Neural cell (in vitro differentiated cells): ENCODE measurements around the gene TACC2. TPM values are rescaled to one million over a fixed set of nuclear protein-coding genes. Genes with fewer than 3 reads are reported as not detected.
"Not testable (repeated sequence)": the region's sequence is repeated elsewhere in the genome, so short reads cannot be mapped to it uniquely, and the experiment has no call there.

Experiments used
- H2AFZ ChIP-seq: fragments of 200-600, 300-800 bp; sonication (generic), shearing (Covaris generic); 2 replicates; pipeline ENCODE4 v1.6.0; 2014; ENCODE audit warnings: low read depth, mild to moderate bottlenecking, antibody characterized with exemption, low read length, moderate library complexity
- H3F3A ChIP-seq: fragments of 200-600 bp; shearing (Covaris generic); 2 replicates; pipeline ENCODE4 v1.6.1; 2016; ENCODE audit warnings: mild to moderate bottlenecking, moderate library complexity, mixed read lengths, antibody characterized with exemption, low read length; ENCODE audit not compliant: insufficient read depth, poor library complexity, severe bottlenecking
- H3K27ac ChIP-seq: fragments of 200-600, 300-800 bp; sonication (generic), shearing (Covaris generic); 2 replicates; pipeline ENCODE4 v1.5.1; 2014; ENCODE audit warnings: mild to moderate bottlenecking, low read length, moderate library complexity
- H3K27me3 ChIP-seq: fragments of 300-800, 200-600 bp; sonication (generic), shearing (Covaris generic); 2 replicates; pipeline ENCODE4 v1.6.0; 2014; ENCODE audit warnings: mild to moderate bottlenecking, low read depth, low read length, moderate library complexity; ENCODE audit not compliant: insufficient read depth
- H3K36me3 ChIP-seq: fragments of 300-800, 200-600 bp; sonication (generic), shearing (Covaris generic); 2 replicates; pipeline ENCODE4 v1.5.1; 2014; ENCODE audit warnings: mild to moderate bottlenecking, antibody characterized with exemption, low read length, moderate library complexity; ENCODE audit not compliant: insufficient read depth
- H3K4me2 ChIP-seq: fragments of 300-800, 200-600 bp; sonication (generic), shearing (Covaris generic); 2 replicates; pipeline ENCODE4 v1.6.0; 2014; ENCODE audit warnings: mild to moderate bottlenecking, low read length
- H3K4me3 ChIP-seq: fragments of 300-800, 200-600 bp; sonication (generic), shearing (Covaris generic); 2 replicates; pipeline ENCODE4 v1.5.1; 2014; ENCODE audit warnings: mild to moderate bottlenecking, low read length, moderate library complexity
- H3K79me2 ChIP-seq: fragments of 200-600 bp; shearing (Covaris generic); replicated peaks from 2 replicates; pipeline ENCODE4 v1.6.0; 2014; ENCODE audit warnings: mild to moderate bottlenecking, low read length, moderate library complexity; ENCODE audit not compliant: insufficient read depth
- H3K9ac ChIP-seq: fragments of 300-800, 200-600 bp; sonication (generic), shearing (Covaris generic); 2 replicates; pipeline ENCODE4 v1.6.1; 2016; ENCODE audit warnings: mild to moderate bottlenecking, low read length, mixed read lengths
- H3K9me2 ChIP-seq: fragments of 200-600 bp; shearing (Covaris generic); 2 replicates; pipeline ENCODE4 v1.6.1; 2016; ENCODE audit warnings: mild to moderate bottlenecking, low read length, mixed read lengths; ENCODE audit not compliant: insufficient read depth
- H3K9me3 ChIP-seq: fragments of 200-600, 300-800 bp; sonication (generic), shearing (Covaris generic); 2 replicates; pipeline ENCODE4 v1.6.1; 2016; ENCODE audit warnings: mild to moderate bottlenecking, mixed run types, low read length, moderate library complexity, mixed read lengths
- H4K20me1 ChIP-seq: fragments of 200-600 bp; shearing (Covaris generic); 2 replicates; pipeline ENCODE4 v1.6.1; 2016; ENCODE audit warnings: mild to moderate bottlenecking, mixed run types; ENCODE audit not compliant: insufficient read depth
- EP300 ChIP-seq: fragments of 450-650 bp; conservative IDR thresholded peaks from 2 replicates; pipeline ENCODE4 v1.6.1; 2014; ENCODE audit warnings: antibody characterized with exemption, mild to moderate bottlenecking, moderate library complexity; ENCODE audit not compliant: poor library complexity, severe bottlenecking
- EZH2 ChIP-seq: fragments of 200-600, 300-800 bp; shearing (Covaris generic), sonication (generic); IDR thresholded peaks from 2 replicates; pipeline ENCODE4 v1.6.1; 2014; ENCODE audit warnings: antibody characterized with exemption, low read length, borderline replicate concordance, mild to moderate bottlenecking; ENCODE audit not compliant: insufficient read depth, poor library complexity, severe bottlenecking
- MXI1 ChIP-seq: fragments of 450-650 bp; conservative IDR thresholded peaks from 2 replicates; pipeline ENCODE4 v1.6.1; 2014; ENCODE audit warnings: antibody characterized with exemption, mild to moderate bottlenecking; ENCODE audit not compliant: poor library complexity, severe bottlenecking
- RAD21 ChIP-seq: fragments of 450-650 bp; conservative IDR thresholded peaks from 2 replicates; pipeline ENCODE4 v1.6.1; 2014; ENCODE audit warnings: antibody characterized with exemption, mild to moderate bottlenecking, moderate library complexity
- REST ChIP-seq: IDR thresholded peaks from 2 replicates; pipeline ENCODE4 v1.6.1; 2012; ENCODE audit warnings: borderline replicate concordance
- SMC3 ChIP-seq: fragments of 450-650 bp; conservative IDR thresholded peaks from 2 replicates; pipeline ENCODE4 v1.6.1; 2014; ENCODE audit warnings: antibody characterized with exemption, mild to moderate bottlenecking, moderate library complexity; ENCODE audit not compliant: poor library complexity
- polyA plus RNA-seq: library from polyadenylated mRNA; depleted of rRNA; stranded (reverse); fragments of >200 nt; gene quantifications from 2 replicates; pipeline ENCODE4 v1.2.3, GENCODE V29; 2014
- TF ChIP-seq, protein P1 (sequence below): fragments of 450-650 bp; IDR thresholded peaks from 2 replicates; pipeline ENCODE4 v1.5.1; 2014; ENCODE audit warnings: antibody characterized with exemption, mild to moderate bottlenecking, moderate library complexity; ENCODE audit not compliant: poor library complexity, severe bottlenecking

TACC2 gene
- polyA plus RNA-seq, 1 donor from 2014 or later = 17.6 TPM

DNA sequence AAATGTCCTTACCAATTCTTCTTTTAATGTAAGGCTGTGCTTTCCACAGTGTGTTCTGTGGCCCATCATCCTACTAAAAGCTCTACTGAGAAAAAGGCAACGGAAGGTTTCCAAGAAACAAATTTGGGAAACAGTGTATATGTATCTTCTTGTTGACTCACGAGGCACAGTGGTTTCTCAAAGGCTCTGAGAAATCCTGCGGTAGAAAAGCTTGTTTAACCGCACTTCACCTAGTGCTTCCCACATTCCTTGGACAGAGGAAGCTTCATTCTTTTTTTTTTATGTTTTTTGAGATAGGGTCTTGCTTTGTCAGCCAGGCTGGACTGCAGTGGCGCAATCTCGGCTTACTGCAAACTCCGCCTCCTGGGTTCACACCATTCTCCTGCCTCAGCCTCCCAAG lies 84.5 kb downstream of the TACC2 start:
- TF ChIP-seq, protein P1, sequence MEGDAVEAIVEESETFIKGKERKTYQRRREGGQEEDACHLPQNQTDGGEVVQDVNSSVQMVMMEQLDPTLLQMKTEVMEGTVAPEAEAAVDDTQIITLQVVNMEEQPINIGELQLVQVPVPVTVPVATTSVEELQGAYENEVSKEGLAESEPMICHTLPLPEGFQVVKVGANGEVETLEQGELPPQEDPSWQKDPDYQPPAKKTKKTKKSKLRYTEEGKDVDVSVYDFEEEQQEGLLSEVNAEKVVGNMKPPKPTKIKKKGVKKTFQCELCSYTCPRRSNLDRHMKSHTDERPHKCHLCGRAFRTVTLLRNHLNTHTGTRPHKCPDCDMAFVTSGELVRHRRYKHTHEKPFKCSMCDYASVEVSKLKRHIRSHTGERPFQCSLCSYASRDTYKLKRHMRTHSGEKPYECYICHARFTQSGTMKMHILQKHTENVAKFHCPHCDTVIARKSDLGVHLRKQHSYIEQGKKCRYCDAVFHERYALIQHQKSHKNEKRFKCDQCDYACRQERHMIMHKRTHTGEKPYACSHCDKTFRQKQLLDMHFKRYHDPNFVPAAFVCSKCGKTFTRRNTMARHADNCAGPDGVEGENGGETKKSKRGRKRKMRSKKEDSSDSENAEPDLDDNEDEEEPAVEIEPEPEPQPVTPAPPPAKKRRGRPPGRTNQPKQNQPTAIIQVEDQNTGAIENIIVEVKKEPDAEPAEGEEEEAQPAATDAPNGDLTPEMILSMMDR = no peak
- TF ChIP-seq EZH2 = no peak
- TF ChIP-seq SMC3 = no peak
- no peak for TF ChIP-seq EP300
- TF ChIP-seq RAD21 = no peak
- TF ChIP-seq REST = no peak
- Histone ChIP-seq H3F3A (no peaks in the 10 kb centered on the region), H3K4me3 (no peak overlapping the region), H3K79me2 (no peaks in the 10 kb centered on the region), H3K36me3 (no peaks in the 10 kb centered on the region), H3K9ac (no peak overlapping the region), H3K9me3 (no peaks in the 10 kb centered on the region), H4K20me1 (no peaks in the 10 kb centered on the region), H3K27me3 (no peaks in the 10 kb centered on the region), H3K9me2 (no peaks in the 10 kb centered on the region), H3K27ac (no peak overlapping the region), H2AFZ (no peak overlapping the region), H3K4me2 (no peak overlapping the region)

DNA sequence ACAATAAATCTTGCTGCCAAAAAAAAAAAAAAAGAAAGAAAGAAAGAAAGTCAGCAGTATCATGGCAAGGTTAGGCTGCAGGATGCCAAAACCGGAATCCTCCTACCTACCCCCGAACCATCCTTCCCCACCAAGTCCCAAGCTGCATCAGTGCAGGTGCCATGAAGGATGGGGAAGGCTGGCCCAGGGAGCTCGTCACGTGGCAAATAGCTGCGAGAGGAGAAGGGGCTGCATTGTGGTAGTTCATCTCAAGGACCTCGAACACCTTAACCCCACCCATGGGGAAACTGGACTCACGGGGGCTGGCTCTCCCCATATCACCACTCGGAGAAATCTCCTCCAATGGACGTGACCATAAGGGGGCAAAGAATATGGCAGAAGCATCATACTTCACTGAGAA lies 86.2 kb downstream of the TACC2 start:
- TF ChIP-seq SMC3 = no peak
- TF ChIP-seq REST = no peak
- TF ChIP-seq RAD21 = no peak
- TF ChIP-seq MXI1 = no peak
- no peak for TF ChIP-seq EZH2

GRCh38 chr10:122075876-122076275 lies 86.9 kb downstream of the TACC2 start:
- not testable (repeated sequence) for H3F3A ChIP-seq, H4K20me1 ChIP-seq, H2AFZ ChIP-seq, H3K9ac ChIP-seq, H3K27ac ChIP-seq, H3K4me3 ChIP-seq, H3K9me2 ChIP-seq, H3K4me2 ChIP-seq, H3K36me3 ChIP-seq, H3K27me3 ChIP-seq, H3K9me3 ChIP-seq, H3K79me2 ChIP-seq

More for the DNA sequence above, 86.2 kb downstream of the TACC2 start:
- Histone ChIP-seq H3K27me3 (no peaks in the 10 kb centered on the region), H2AFZ (no peak overlapping the region), H3K9ac (no peak overlapping the region), H3F3A (no peaks in the 10 kb centered on the region), H3K4me2 (no peak overlapping the region), H3K9me2 (no peaks in the 10 kb centered on the region), H3K79me2 (no peaks in the 10 kb centered on the region), H4K20me1 (no peaks in the 10 kb centered on the region), H3K27ac (no peak overlapping the region), H3K9me3 (no peaks in the 10 kb centered on the region), H3K4me3 (no peak overlapping the region), H3K36me3 (no peaks in the 10 kb centered on the region)
